HG02623 (cell line): Measurements from ENCODE around the gene DOK7.
A peak's percentile ranks its signal among the peaks of the same experiment; 100 is the strongest.
"Not testable (repeated sequence)": the region's sequence is repeated elsewhere in the genome, so short reads cannot be mapped to it uniquely, and the experiment has no call there.

ENCODE experiments used
- ATAC-seq: cut with Tn5 transposase; IDR thresholded peaks from one replicate; pipeline ENCODE4 v1.9.1; 2021; ENCODE audit warnings: moderate library complexity; ENCODE audit not compliant: unreplicated experiment

The DOK7 gene

GRCh38 chr4:3530663-3531254, 67.7 kb downstream of the DOK7 start:
- ATAC-seq, result no peak

- no peak for ATAC-seq
These were observed 68.3 kb downstream of the DOK7 start for GRCh38 chr4:3531318-3531878.

GRCh38 chr4:3531879-3532750, 69.0 kb downstream of the DOK7 start, which contains the start of gene LRPAP1:
TSS of gene LRPAP1 (minus strand) at chr4:3532422. CDS start at chr4:3532412, 10 bp downstream.
- peak; percentile 88 for ATAC-seq

- no peak for ATAC-seq
These were observed 69.8 kb downstream of the DOK7 start for GRCh38 chr4:3532751-3533422.

GRCh38 chr4:3533423-3533820, 70.3 kb downstream of the DOK7 start:
- ATAC-seq, result no peak

- ATAC-seq, result not testable (repeated sequence)
These were observed 72.7 kb downstream of the DOK7 start for GRCh38 chr4:3535812-3536211.

- not testable (repeated sequence) for ATAC-seq
These were observed 75.8 kb downstream of the DOK7 start for GRCh38 chr4:3538906-3539305.

- ATAC-seq, result not testable (repeated sequence)
These were observed 80.3 kb downstream of the DOK7 start for GRCh38 chr4:3543415-3543814.
